T-helper 2 cell (primary cell): ENCODE measurements around the gene RAP2C.

Experiments used
- DNase-seq, 5 experiments: peaks; one replicate each; pipeline versions ENCODE4 v3.0.0 to v3.0.0-alpha.2; 2012 to 2022
- total RNA-seq, 2 donors: gene quantifications; one replicate each; lab custom pipeline; 2026; lab: John Stamatoyannopoulos, UW

RAP2C gene
- total RNA-seq, result 69.7 to 99.8 reads per million in 2 donors

DNA sequence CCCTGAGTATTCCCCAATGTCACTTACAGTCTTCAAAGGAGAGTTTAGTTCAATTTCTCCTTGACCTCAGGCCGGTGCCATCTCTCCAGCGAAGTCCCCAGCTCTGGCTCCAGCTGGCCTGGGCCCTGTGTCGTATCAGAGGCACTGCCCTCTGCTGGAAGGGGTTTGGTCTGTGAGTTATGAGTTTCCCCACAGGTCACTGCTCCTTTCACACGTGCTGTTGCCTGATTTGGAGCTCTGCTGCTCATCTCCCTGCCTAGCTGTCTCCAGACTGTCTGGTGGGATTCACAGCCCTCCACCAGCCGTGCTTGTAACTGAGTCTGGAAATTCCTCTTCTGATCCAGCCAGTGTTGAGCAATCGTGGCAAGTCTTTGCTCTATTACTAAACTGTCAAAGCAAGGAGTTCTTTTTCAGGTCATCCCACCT is at the start of gene RAP2C:
TSS of gene RAP2C (minus strand) at position 105 of the 426 bp plus-strand sequence. CDS start 2,179 bp downstream, outside the sequence.
- peak; percentile 14 to 74 (median 40) for DNase-seq

DNA sequence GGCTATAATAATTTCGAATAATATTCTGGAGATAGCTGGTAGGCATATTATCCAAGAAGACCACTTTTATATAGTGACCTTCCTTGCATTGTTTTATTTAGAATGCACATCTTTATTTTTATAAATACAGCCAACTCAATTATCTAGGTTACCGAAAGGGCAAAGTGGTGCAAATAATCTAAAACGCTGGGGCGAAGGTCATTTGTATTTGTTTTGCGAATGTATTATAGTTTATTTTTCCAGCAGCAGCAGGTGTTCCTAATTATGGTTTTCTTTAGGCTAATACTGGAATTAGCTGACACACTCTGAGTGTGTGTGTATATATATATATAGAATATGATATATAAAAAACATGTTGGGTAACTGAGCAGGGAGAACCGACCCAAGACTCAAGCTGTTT is 48.1 kb upstream of the RAP2C start:
- DNase-seq, result no peak

DNA sequence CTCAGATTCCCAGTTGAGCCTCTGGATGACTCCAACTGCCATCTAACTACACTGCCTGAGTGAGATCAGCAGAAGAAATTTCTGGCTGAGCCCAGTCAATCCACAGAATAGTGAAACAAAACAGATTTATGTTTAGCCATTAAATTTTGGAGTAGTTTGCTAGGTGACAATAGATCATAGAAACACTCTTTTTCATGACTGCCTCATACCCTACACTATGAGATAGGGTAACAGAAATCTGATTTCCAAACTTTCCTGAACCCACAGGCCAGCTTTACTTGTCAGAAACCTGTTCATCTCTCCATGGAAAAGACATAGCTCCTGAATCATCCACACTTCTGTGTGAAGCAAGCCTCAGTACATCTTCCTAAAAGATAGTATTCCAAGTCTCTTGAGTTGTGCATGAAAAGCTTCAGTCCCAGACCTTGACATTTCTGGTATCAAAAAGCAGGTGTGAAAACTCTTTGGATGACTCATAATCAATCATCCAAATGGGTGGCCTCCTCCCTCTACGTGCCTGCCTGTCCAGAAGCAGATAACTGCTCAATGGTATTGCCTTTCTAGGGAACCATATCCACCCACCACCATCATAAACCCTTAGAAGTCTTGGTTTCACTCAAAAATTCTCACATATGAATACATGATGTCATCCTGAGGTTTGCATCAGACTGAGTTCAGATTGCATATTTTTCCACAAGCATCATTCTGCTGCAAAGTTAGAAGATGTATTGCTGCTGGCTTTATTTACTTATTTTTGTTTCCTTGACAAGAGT is 47.5 kb upstream of the RAP2C start:
- peak in 1 of 5 experiments; percentile 2 for DNase-seq

DNA sequence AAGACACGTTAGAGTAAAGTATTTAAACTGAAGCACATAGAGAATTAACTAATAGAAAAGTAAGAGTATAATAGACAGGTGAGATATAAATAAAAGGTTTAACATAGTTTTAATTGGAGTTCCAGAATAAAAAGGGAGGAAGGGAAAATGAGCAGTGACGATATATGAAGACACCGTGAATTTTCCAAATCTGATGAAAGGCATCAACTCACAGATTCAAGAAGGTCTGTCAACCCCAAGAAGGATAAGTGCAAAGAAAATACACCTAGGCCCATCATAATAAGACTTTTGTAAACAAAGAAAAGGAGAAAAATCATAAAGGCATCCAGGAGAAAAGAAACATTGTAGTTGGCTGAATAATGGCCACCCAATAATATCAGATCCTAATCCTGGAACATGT is 43.9 kb upstream of the RAP2C start:
- no peak for DNase-seq

GRCh38 chrX:132258509-132258908 is 39.3 kb upstream of the RAP2C start:
- DNase-seq, result no peak

DNA sequence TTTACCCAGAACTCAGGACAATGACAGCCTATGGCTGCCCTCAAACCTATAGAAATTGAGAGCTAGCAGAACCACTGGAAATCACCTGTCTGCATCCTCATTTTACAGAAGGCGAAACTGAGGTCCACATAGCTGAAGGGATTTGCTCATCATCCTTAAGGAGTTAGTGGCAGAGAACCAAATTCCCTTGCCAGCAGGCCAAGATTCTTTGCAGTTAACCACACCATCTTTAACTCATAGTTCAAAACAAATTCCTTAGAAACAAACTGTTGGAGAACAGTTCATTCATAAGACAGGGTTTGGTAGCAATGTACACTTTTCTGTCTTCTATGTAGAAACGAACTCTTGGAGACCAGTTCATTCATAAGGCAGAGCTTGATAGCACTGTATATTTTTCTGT is 37.9 kb upstream of the RAP2C start:
- no peak for DNase-seq

DNA sequence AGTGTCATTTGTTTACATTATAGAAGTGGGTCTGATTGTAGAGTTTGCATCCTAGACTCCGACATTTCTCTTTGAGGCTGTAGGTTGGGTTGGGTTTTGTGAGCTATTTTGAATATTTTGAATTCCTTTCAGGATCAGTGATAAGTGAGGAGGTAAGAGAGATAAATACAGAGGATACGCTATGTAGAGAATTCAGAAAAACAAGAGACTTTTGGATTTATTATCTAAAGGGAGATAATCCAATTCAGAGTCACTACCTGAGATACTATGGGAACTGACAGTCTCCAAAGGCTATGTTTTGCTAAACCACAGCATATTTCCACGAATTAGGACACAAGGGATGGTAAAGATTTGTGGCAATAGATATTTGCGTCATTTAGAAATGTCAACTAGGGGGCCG is 16.9 kb upstream of the RAP2C start:
- DNase-seq, result no peak

GRCh38 chrX:132235488-132235887 is 16.2 kb upstream of the RAP2C start:
- DNase-seq, result no peak

DNA sequence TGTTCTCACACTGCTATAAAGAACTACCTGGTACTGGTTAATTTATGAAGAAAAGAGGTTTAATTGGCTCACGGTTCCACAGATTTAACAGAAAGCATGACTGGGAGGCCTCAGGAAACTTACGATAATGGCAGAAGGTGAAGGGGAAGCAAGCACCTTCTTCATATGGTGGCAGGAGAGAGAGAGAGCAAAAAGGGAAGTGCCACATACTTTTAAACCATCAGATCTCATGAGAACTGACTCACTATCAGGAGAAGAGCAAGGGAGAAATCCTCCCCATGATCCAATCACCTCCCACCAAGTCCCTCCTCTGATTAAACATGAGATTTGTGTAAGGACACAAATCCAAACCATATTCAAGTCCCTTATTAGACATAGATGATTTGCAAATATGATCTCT is 12.3 kb upstream of the RAP2C start:
- no peak for DNase-seq

GRCh38 chrX:132227383-132228112 is 8.3 kb upstream of the RAP2C start:
- no peak for DNase-seq

- no peak for DNase-seq
Observed at GRCh38 chrX:132226169-132226568, 6.9 kb upstream of the RAP2C start.

- DNase-seq, result peak; percentile 54 to 92 (median 72)
Observed at GRCh38 chrX:132218100-132218812, 991 bp downstream of the RAP2C start.

GRCh38 chrX:132217203-132218073 is 1.8 kb downstream of the RAP2C start:
- peak; percentile 38 to 90 (median 72) for DNase-seq

DNA sequence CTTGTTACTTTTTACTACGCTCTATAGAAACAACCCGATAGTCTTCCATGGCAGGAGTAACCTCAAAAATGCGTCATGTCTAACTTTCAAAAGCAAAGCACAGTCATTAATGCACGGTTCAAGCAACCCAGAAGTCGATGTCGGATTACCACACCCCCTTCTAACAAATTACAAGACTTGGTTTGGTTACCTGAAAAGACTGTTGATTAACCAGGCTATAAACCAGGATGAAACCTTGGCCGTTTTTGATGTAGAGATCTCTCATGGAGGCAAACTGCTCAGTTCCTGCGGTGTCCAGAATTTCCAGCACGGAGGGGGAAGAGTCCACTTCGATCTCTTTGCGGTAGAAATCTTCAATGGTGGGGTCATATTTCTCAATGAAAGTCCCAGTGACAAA is 2.4 kb downstream of the RAP2C start:
- DNase-seq, result peak in 3 of 5 experiments; percentile 3 to 84 (median 57)

DNA sequence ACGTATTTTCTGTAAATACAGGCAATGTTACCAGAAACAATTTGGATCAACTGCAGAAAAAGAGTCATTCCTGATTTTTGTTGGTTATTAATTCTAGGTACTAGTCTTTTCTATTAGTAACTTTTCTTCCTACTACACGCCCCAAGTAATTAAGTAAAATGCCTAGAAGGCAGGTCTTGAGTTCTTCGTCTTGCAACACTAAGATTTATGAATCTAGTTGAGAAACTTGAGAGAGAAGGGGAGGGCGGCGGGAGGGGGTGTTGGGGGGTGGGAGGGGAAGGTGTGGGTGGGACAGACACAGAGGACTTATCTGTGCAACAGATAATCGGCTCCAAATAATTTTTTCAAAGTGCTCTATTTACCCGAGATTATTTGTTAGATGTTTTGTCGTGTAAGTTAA is 3.0 kb downstream of the RAP2C start:
- DNase-seq, result peak in 2 of 5 experiments; percentile 3 to 17

DNA sequence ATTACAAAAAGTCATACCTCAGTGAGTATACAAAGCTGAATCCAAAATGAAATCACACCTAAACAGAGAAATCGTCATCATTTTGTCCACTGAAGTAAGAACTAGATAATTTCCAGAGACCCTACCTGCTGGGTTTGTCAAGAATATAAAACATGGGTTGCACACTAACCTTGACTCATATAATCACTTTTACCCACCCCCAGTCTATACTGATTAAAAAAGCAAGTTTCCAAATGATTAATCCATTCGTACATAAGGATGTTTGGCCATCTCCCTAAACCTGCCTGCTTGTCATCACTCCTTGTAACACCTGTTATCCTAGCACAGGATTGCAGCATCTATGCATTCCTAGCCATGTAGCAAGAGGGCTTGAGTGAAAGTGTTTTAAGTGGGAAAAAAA is 4.7 kb downstream of the RAP2C start:
- peak in 1 of 5 experiments; percentile 46 for DNase-seq

GRCh38 chrX:132209527-132209926 is 9.7 kb downstream of the RAP2C start:
- DNase-seq, result no peak

DNA sequence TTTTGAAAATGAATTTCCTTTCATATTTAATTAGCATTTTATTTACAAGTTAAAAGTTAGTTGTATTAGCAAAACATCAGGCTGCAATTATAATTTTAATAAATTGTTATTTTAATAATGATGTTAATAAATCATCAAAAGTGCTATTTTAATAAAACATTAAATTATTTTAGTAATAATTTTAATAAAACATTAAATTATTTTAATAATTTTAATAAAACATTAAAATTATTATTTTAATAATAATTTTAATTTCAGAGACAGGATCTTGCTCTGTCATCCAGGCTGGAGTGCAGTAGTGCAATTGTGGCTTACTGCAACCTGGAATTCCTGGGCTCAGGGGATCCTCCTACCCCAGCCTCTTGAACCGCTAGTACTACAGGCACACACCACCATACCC is 10.8 kb downstream of the RAP2C start:
- DNase-seq, result no peak

- no peak for DNase-seq
Observed at GRCh38 chrX:132207996-132208395, 11.3 kb downstream of the RAP2C start.

- DNase-seq, result no peak
Observed at GRCh38 chrX:132206259-132206658, 13.0 kb downstream of the RAP2C start.

DNA sequence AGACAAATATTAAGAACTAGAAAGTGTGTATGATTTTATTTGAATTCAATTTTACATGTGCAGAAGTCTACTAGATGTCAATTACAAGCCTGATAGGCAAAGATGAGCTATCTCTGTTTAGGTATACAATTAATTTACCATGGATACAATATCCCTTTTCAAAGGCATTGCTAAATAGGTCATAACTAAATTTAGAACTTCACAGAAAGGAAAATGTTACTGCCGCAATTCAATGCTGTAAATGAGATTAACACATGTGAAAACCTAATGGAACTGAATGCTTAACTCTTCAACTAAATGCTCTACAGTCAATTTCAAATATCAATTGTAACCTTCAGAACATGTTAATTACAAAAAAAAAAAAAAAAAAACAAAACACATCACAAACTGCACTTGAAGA is 14.6 kb downstream of the RAP2C start:
- DNase-seq, result no peak

GRCh38 chrX:132200976-132201375 is 18.3 kb downstream of the RAP2C start:
- no peak for DNase-seq
